HG03097 (cell line): ENCODE measurements around the gene CAD.

Experiments
- ATAC-seq: cut with Tn5 transposase; IDR thresholded peaks from one replicate; pipeline ENCODE4 v1.9.1; 2021; ENCODE audit not compliant: unreplicated experiment, low FRiP score

Gene CAD

GRCh38 chr2:27222407-27222806, 5.2 kb downstream of the CAD start:
- ATAC-seq = no peak

DNA sequence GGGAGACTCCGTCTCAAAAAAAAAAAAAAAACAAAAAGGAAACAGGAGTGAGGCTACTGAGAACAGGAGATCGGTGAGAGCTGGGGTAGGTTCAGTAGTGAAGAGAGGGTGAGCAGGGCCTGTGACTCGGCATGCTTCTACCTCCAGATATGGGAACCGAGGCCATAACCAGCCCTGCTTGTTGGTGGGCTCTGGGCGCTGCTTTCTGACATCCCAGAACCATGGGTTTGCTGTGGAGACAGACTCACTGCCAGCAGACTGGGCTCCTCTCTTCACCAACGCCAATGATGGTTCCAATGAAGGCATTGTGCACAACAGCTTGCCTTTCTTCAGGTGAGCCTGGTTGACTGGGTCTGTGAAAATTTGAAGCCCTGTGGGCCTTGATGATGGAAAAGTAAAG, 6.2 kb downstream of the CAD start:
- no peak for ATAC-seq

- ATAC-seq = no peak
These were observed 8.4 kb downstream of the CAD start for GRCh38 chr2:27225526-27225925.

- ATAC-seq = no peak
These were observed 10.3 kb downstream of the CAD start for GRCh38 chr2:27227501-27227900.

DNA sequence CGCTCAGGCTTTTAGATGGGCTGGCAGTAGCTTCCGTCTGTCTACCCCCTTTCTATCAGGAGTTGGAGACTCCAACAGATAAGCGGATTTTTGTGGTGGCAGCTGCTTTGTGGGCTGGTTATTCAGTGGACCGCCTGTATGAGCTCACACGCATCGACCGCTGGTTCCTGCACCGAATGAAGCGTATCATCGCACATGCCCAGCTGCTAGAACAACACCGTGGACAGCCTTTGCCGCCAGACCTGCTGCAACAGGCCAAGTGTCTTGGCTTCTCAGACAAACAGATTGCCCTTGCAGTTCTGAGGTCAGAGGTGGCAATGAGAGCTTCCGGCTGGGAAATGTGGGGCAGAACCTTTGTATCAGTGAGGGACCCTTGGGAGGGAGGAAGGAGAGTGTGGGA, 14.8 kb downstream of the CAD start:
- ATAC-seq = no peak

DNA sequence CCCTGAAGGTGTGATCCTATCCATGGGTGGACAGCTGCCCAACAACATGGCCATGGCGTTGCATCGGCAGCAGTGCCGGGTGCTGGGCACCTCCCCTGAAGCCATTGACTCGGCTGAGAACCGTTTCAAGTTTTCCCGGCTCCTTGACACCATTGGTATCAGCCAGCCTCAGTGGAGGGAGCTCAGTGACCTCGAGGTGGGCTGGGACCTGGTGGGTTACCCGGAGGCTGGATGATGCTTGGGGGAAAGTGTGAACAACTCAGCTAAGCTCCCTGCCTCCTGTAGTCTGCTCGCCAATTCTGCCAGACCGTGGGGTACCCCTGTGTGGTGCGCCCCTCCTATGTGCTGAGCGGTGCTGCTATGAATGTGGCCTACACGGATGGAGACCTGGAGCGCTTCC, 16.2 kb downstream of the CAD start:
- ATAC-seq = no peak

GRCh38 chr2:27236136-27236535, 19.0 kb downstream of the CAD start:
- no peak for ATAC-seq

DNA sequence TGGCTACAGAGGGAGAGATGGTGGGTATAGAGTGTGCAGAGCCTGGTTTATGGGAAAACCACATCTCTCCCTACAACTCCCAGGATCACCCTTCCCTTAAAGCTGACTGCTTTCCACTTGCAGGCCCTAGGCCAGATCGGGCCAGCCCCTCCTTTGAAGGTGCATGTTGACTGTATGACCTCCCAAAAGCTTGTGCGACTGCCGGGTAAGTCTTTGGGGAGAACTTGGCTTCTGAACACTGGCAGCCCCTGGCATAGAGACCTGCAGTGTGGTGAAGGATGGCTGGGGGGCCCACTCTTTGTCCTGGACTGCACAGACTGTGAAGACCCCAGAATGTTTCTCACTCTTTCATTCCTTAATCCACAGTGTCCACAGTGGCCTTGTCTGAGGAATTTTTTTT, 19.5 kb downstream of the CAD start:
- ATAC-seq = no peak

GRCh38 chr2:27237341-27237945, 20.3 kb downstream of the CAD start:
- no peak for ATAC-seq

- ATAC-seq = no peak
These were observed 21.8 kb downstream of the CAD start for GRCh38 chr2:27238976-27239375.

DNA sequence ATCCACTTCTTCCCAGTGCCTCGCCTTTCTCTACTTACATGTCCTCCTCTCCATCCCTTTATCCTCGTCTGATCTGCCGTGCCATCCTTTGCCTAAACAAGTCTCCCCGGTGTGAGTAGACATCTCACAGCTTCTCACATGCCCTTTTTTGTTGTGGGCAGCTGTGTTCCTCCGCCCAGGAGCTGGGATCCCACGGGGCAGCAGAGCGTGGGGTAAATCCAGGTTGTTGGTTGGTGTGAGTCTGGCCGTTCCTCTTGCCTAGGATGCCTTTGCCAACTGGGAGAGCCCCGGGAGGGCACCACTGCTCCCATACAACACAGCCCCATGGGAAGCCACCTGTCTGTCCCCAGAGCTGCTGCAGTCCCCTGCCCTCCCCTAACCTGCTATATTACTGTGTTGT, 23.2 kb downstream of the CAD start:
- ATAC-seq = no peak

DNA sequence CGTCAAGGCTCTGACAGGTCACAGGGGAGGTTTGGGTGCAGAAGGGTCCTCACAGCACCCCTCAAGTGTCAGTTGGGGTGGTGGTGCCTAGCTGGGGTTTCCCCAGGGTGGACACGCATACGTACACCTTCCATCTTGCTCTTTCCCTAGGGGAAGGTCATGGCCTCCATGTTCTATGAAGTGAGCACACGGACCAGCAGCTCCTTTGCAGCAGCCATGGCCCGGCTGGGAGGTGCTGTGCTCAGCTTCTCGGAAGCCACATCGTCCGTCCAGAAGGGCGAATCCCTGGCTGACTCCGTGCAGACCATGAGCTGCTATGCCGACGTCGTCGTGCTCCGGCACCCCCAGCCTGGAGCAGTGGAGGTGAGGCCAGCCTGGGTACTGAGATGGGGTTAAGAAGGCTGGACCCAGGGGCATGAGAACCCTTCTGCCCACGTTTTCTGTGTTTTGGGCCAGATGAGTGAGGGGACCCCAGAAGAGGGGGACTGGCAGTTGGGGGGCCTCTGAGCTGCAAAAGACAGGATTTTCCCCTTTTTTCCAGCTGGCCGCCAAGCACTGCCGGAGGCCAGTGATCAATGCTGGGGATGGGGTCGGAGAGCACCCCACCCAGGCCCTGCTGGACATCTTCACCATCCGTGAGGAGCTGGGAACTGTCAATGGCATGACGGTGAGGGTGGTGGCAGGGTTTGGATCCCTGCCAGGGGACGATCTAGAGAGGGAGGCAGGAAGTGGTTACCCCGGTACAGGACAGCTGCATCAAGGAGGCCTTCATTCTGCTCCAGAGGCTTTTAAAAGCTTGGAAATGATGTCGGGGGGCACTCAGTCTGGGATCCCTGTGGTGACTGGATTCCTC, 24.8 kb downstream of the CAD start:
- no peak for ATAC-seq

GRCh38 chr2:27242614-27242951, 25.4 kb downstream of the CAD start:
- ATAC-seq = no peak

DNA sequence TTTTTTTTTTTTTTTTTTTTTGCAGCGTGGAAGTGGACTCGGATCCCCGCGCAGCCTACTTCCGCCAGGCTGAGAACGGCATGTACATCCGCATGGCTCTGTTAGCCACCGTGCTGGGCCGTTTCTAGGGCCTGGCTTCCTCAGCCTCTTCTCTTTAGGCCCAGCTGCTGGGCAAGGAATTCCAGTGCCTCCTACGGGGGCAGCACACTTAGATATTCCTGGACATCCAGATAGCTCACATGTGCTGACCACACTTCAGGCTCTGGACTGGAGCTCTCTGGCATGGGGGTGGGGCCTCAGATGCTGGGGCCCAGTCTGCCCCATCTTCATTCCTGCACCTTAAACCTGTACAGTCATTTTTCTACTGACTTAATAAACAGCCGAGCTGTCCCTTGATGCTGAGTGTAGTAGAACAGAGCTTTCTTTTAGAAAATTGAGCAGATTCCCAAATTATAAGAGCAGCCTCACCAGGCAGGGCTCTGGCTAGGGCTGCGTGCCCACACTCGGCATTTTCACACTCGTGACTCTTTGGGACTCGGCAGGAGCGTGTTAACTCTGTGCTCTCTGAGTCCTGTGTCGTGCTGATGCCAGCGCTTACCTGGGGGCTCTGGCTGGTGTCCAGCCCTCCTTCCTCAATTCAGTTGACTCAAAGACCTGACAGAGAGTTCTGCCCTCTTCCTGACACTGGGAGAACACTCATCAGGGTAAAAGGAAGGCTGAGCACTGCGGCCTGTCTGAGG, 26.4 kb downstream of the CAD start:
- ATAC-seq = no peak

- no peak for ATAC-seq
These were observed 27.9 kb downstream of the CAD start for GRCh38 chr2:27245116-27245515.

DNA sequence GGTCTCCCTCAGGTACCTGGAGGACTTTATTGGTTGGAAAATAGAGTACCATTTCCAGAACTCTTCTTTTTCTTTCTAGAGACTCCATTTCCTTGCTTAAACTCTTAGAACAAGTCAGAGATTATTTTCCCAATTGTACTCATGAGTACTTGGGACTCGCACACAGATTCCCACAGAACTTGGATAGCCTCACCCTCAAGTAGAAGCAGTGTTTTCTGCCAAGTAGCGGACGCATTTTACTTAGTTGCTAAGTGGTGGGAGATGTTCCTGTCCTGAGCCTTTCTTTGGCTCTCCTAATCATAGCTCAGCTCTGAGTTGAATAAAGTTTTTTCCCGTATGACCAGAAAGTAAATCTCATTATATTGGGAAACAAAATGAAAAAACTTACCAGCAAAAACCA, 28.5 kb downstream of the CAD start:
- no peak for ATAC-seq

DNA sequence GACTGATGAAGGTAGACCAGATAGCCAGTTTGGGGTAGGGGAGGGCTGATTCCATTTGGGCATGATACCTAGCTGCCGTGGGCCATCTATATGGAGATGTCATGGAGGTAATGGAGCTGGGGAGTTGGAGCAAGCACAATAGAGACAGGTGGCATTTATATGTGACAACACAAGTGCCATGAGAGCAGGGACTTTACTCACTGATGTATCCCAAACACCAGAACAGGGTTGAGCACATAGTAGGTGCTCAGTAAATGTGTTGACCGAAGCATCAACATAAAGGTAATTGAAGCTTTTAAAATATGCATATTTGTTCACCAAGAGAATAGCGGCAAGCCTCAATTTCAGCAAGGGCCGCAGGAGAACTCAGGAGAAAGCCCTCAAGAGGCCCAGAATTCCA, 30.7 kb downstream of the CAD start:
- no peak for ATAC-seq

GRCh38 chr2:27249159-27249890, 32.2 kb downstream of the CAD start:
- ATAC-seq = no peak

- no peak for ATAC-seq
These were observed 32.9 kb downstream of the CAD start for GRCh38 chr2:27249891-27250651.

DNA sequence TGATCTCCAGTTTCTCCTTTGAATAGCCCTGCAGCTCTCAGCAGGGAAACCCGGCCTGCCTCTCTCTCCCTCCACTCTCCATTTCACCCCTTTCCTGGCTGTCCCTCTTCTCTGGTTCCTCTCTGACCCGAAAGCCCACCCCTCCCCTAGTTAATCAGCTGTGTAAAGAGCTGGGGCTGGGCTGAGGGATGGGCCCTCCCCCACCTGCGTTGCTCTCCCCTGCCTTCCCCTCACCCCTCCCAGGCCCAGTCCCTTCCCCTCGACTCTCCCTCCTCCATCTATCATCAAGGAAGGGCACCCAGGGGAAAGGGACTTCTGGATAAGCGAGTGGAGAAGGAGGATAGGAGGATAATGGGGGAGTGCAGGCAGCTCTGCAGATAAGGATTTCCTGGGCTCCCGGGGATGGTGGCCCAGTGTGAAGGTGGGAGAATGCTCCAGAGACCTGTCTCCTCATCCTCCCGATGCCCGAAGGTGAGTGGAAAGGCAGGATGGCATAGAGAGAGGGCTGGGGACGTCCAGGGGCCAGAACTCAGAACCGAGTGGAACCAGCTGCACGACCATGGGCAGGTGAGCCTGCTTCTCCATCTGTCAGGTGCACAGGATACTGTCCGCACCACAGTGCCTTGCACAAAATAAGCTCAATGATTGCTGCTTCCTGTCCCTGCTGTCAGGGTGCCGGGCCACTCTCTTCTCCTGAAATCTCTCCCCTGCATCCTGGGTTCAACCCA, 33.6 kb downstream of the CAD start:
- ATAC-seq = no peak
